Activated CD8-positive, alpha-beta memory T cell treated with anti-CD3 and anti-CD28 coated beads for 1 hour (primary cell): ENCODE data around the gene CTNND2.

Experiments used
- DNase-seq, 2 donors: peaks; one replicate each; pipeline ENCODE4 v3.0.0-alpha.2; 2020; ENCODE audit warnings: low read depth in 1 of 2; ENCODE audit errors: extremely low read depth in 1 of 2

The CTNND2 gene

GRCh38 chr5:11212706-11213105 is 691.5 kb downstream of the CTNND2 start:
- DNase-seq: no peak

- no peak for DNase-seq
These were observed 706.5 kb downstream of the CTNND2 start for GRCh38 chr5:11197726-11198125.

GRCh38 chr5:11191673-11192072 is 712.6 kb downstream of the CTNND2 start:
- no peak for DNase-seq

DNA sequence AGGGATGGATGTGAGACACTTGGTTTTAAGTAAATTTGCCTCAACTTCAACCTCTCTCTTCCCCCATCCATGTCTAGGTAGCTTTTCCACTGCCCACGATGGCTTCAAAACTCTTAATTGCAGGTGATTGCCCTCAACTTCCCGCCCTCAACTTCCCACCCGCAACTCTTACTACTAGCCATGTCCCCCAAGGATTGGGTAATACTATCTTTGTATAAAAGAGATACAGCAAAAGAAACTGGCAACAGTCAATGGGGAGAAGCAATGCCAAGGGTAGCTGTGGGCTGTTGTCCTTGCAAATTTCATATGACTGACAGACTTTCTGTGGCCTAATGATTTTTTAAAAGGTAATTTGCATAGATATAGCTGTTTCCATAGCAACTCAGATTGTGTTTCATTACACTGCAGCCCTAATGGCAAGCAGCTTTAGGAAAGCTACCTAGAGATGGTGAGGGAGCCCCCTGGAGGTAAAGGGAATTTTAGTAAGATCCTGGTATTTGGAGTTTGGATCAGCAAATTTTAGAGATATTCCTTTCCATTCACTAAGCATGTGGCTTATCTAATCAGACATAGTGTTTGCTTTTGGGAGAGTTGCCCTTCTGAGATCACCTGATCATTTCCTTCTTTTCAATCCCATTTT is 721.7 kb downstream of the CTNND2 start:
- no peak for DNase-seq

DNA sequence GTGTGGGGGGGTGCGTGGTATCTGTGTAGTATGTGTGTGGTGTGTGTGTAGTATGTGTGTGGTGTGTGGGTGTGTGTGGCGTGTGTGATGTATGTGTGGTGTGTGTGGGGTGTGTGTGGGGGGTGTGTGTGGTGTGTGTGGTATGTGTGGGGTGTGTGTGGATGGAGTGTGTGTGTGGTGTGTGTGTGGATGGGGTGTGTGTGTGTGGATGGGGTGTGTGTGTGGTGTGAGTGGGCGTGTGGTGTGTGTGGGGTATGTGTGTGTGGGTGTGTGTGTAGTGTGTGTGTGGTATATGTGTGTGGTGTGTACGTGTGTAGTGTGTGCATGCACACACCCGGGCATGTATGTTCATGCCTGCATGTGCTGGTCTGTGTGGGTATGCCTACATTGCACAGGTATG is 722.3 kb downstream of the CTNND2 start:
- no peak for DNase-seq

- DNase-seq: no peak
These were observed 723.4 kb downstream of the CTNND2 start for GRCh38 chr5:11180890-11181289.

DNA sequence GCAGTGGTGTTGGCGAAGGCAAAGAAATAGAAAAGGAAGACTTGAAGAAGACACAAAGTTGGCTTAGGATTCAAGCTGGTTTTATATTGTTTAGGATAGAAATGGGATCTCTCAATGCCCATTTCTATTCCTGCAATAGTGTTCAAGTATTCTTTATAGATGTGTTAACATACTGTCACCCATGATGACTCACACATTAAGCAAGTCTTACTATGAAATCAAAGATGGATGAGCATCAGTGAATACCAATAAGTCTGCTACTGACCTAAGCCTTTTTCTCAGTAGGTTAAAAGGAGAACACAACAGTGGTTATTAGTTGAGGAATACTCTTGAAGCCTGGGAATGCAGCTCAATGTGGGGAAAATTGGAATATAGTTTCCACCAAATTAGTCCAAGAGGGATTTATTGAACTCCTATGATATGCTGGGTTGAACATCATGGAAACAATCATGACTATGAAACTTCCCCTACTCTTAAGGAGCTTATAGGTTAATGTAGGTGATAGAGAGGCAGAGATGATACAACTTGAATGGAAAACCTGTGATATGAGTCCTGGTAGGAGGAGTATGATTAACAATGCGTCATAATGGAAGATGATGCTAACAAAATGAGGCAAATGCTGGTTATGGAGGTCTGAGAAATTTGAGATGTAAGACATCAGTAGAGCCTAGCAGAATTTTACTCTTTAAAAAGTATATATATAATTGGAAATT is 726.1 kb downstream of the CTNND2 start:
- DNase-seq: no peak

DNA sequence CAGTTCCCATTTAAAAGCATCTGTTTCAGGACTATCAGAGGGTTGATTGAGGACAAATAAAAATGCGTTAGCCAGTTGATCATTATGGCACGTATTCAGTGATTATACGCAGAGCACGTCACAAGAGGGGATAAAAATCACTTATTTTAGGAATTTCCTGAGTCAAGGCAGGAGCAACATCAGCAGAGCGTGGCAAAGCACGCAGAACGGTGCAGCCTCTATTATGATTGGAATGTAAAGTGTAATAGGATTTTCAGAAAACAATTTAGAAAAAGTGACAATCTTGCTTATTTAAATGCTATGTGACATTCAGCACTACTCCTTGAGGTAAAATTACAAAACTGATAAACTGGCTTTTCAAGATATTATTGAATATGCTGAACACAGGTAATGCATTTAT is 729.7 kb downstream of the CTNND2 start:
- no peak for DNase-seq

- no peak for DNase-seq
These were observed 731.8 kb downstream of the CTNND2 start for GRCh38 chr5:11172484-11172883.

GRCh38 chr5:11171236-11171635 is 733.0 kb downstream of the CTNND2 start:
- no peak for DNase-seq

GRCh38 chr5:11166923-11167322 is 737.3 kb downstream of the CTNND2 start:
- DNase-seq: no peak

GRCh38 chr5:11164531-11165294 is 739.5 kb downstream of the CTNND2 start:
- no peak for DNase-seq

DNA sequence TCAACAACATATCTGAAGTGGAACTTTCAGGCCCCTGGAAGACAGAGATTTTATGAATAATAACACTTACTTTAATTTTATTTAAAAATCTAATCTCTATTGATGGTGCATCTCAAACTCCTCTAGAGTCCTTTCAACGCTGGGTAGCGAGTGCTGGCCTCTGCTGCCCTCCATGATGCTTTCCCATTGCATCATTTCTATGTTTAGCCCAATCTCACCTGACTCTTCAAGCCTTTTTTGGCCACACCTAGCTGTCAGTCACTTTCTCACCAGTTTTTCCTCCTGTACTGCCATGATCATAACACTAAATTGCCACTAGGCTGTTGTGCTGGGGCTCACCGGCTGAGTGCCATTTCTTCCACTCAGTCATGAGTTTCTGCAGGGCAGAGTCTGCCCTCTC is 747.1 kb downstream of the CTNND2 start:
- no peak for DNase-seq

GRCh38 chr5:11153670-11154382 is 750.4 kb downstream of the CTNND2 start:
- DNase-seq: no peak

DNA sequence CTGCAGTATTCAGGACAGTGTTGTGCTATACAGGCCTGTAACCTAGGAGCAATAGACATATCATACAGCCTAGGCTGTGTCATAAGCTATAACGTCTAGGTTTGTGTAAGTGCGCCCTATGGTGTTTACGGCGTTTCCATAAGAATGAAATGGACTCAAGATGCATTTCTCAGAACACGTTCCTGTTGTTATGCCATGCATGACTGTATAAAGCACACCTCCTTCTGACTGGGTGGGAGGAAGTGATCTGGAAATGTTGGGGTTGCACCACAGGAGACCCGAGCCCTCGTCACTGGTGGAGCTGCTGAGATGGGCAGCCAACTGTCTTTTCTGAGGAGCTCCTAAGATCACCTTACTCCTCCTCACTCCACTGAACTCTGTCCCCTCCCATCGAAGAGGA is 751.9 kb downstream of the CTNND2 start:
- no peak for DNase-seq

DNA sequence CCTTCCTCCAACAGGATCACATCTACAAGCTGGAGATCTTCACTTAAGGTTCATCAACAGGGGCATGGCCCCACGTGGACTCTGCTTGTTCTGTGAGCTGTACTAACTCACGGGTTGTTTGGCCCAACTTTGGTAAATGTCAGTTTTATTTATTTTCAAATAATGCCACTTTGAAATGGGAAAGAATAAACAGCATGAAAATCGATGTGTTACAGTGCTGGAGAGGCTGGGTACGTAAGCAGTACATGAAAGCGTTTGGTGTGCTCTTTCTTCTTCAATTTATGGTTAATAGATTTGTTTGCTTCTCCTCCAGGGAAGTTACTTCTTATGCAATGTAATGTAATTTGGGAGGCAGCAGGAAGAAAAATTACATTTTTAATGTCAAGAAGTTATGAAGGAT is 753.3 kb downstream of the CTNND2 start:
- DNase-seq: no peak

GRCh38 chr5:11148810-11149539 is 755.3 kb downstream of the CTNND2 start:
- no peak for DNase-seq

DNA sequence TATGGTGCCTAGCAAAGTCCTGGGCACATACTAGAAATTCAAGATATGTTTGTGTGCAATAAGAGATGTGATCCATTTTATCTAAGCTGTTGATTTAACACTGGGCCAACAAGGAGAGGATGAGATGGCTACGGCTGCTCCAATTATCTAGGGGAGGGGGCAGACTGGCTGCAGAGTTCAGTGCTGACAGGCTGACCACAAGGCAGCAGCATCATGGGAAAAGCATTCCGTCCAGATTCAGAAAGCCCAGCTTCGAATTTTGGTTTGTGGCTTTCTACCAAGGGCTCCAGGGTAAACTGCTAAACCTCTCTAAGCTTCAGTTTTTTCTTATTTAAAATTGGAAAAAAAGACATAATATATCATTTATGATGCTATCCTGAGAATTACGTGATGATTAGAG is 758.1 kb downstream of the CTNND2 start:
- DNase-seq: no peak

DNA sequence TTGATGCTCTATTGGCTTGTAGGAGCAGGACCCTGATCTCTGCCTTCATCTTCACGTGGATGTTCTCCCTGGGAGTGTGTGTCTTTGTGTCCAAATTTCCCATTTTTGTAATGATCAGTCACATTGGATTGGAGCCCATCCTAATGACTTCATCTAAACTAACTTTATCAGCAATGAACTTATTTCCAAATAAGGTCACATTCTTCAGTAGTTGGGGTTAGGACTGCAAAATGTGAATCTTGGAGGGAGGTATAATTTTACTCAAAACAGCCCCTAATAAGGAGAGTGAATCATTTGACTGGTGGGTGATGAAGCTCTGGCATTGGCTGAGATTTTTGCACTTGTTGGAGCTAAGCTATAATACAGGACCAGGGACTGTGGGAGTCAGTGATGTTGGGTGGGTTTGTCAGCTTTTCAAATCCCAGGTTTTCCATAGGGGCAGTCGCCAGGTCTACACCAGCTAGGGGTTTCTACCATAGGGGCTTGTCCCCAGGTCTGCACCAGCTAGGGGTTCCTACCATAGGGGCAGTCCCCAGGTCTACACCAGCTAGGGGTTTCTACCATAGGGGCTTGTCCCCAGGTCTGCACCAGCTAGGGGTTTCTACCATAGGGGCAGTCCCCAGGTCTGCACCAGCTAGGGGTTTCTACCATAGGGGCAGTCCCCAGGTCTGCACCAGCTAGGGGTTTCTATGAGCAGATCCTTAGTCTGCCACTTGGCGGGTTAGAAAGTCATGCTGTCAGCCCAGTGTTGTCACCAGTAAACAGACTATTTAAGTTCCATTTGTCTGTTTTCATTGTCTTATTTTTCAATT is 760.6 kb downstream of the CTNND2 start:
- DNase-seq: no peak
